Peyer's patch (tissue), 4 donors: Measurements from ENCODE around the gene DMBX1.

Experiments used
- POLR2A ChIP-seq, 2 donors: fragments of 450-650 bp; IDR thresholded peaks; one replicate each; pipeline ENCODE4 v1.5.1; 2017; ENCODE audit warnings: antibody characterized with exemption in 2 of 2, mild to moderate bottlenecking in 2 of 2, moderate library complexity in 2 of 2
- TF ChIP-seq, protein P1 (sequence below), 6 experiments: fragments of 450-650 bp in 4 of 6; fragments of 200-600 bp in 2 of 6; sonication (generic) in 1 of 6; IDR thresholded peaks; one replicate each; pipeline ENCODE4 v1.5.1; 2017 to 2019; ENCODE audit warnings: antibody characterized with exemption in 6 of 6, mild to moderate bottlenecking in 3 of 6, moderate library complexity in 1 of 6

DNA sequence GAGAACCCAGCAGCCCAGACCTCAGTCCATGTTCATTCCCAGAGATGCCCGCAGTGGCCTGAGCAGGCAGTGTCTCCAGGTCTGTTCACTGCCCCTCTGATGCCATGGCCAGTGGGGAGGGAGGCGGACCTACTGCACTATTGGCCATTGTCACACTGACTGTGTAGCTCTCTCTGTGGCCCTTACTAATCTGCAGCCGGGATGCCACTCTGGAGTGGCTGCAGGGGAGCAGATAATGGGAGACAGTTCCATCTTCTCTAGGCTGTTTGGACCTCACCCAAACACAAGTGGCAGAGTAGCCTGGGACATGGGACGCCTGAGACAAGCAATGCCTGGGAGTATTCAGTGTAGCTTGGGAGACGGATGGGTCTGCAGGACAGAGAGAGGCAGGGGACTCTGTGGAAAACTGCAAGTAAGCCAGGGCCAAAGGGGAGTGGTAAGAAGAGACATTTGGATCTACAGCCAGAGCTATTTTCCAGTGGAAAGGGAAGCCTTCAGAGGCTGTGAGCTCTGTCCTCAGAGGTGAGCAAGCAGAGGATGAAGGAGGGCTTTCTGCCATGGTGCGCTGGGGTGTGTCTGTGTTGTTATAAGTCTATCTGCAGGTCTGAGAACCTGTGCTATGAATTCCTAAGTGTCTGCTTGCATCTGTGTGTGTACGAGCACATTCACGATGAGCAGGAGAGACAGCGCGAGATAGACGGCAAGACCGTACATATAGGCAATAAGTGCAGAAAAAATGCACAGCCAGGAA lies 26.7 kb downstream of the DMBX1 start:
- TF ChIP-seq, protein P1, sequence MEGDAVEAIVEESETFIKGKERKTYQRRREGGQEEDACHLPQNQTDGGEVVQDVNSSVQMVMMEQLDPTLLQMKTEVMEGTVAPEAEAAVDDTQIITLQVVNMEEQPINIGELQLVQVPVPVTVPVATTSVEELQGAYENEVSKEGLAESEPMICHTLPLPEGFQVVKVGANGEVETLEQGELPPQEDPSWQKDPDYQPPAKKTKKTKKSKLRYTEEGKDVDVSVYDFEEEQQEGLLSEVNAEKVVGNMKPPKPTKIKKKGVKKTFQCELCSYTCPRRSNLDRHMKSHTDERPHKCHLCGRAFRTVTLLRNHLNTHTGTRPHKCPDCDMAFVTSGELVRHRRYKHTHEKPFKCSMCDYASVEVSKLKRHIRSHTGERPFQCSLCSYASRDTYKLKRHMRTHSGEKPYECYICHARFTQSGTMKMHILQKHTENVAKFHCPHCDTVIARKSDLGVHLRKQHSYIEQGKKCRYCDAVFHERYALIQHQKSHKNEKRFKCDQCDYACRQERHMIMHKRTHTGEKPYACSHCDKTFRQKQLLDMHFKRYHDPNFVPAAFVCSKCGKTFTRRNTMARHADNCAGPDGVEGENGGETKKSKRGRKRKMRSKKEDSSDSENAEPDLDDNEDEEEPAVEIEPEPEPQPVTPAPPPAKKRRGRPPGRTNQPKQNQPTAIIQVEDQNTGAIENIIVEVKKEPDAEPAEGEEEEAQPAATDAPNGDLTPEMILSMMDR (IDR thresholded peaks at IDR 0.05): no peak
- no peak for TF ChIP-seq POLR2A (IDR thresholded peaks at IDR 0.05)
